ENCODE data around the gene ARHGAP31.
"Not testable (repeated sequence)": the region's sequence is repeated elsewhere in the genome, so short reads cannot be mapped to it uniquely, and the experiment has no call there.

DNA sequence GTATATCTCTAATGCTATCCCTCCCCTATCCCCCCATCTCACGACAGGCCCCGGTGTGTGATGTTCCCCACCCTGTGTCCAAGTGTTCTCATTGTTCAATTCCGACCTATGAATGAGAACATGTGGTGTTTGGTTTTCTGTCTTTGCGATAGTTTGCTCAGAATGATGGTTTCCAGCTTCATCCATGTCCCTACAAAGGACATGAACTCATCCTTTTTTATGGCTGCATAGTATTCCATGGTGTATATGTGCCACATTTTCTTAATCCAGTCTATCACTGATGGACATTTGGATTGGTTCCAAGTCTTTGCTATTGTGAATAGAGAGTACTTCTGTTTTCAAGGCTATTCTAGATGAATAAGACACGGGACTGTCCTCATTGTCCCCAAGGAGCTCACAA, 61.4 kb downstream of the ARHGAP31 start:
- TF ChIP-seq CTCF (IDR thresholded peaks at IDR 0.05; ENCODE audit: low read length); EZH2 (IDR thresholded peaks at IDR 0.05; ENCODE audit: borderline replicate concordance, low read length): not testable (repeated sequence)
